ENCODE measurements around the gene ATG2A.
A peak's percentile ranks its signal among the peaks of the same experiment; 100 is the strongest.

Gene ATG2A

GRCh38 chr11:64896448-64897022 lies 20.5 kb downstream of the ATG2A start:
- no peak for TF ChIP-seq CTCF (IDR thresholded peaks at IDR 0.05; ENCODE audit: control extremely low read depth, extremely low read depth, low read depth, missing control alignments)
- no peak for DNase-seq (ENCODE audit: extremely low spot score)
- ChIA-PET POLR2A (no interaction called here), CTCF (interaction anchor here (1.0 to 31.5 kb wide), 3 partner anchors 9 to 42 kb away, joined by 4 to 1137 read pairs (median 25); partner anchors contain the start of gene CDC42BPG)

GRCh38 chr11:64894812-64895452 lies 22.1 kb downstream of the ATG2A start:
- no peak for TF ChIP-seq CTCF (IDR thresholded peaks at IDR 0.05; ENCODE audit: control extremely low read depth, extremely low read depth, low read depth, missing control alignments)
- DNase-seq (ENCODE audit: extremely low spot score), result no peak
- CTCF ChIA-PET, result interaction anchor here (0.8 to 31.5 kb wide), 10 partner anchors 7 to 110 kb away, joined by 3 to 1137 read pairs (median 8); partner anchors contain the start of genes CDC42BPG and EHD1
- POLR2A ChIA-PET, result no interaction called here

GRCh38 chr11:64894070-64894811 lies 22.8 kb downstream of the ATG2A start:
- ChIA-PET CTCF (interaction anchor here (0.7 to 31.5 kb wide), 16 partner anchors 9 to 228 kb away, joined by 3 to 1137 read pairs (median 4); partner anchors contain the start of genes CDC42BPG, EHD1, FAU and MEN1), POLR2A (no interaction called here)
- peak; percentile 91 for DNase-seq (ENCODE audit: extremely low spot score)
- TF ChIP-seq CTCF (IDR thresholded peaks at IDR 0.05; ENCODE audit: control extremely low read depth, extremely low read depth, low read depth, missing control alignments), result peak; percentile 97

GRCh38 chr11:64893194-64894069 lies 23.6 kb downstream of the ATG2A start:
- DNase-seq (ENCODE audit: extremely low spot score), result no peak
- ChIA-PET CTCF (interaction anchor here (0.7 to 31.5 kb wide), 15 partner anchors 8 to 228 kb away, joined by 3 to 1137 read pairs (median 3); partner anchors contain the start of genes CDC42BPG, EHD1, FAU and MEN1), POLR2A (no interaction called here)
- TF ChIP-seq CTCF (IDR thresholded peaks at IDR 0.05; ENCODE audit: control extremely low read depth, extremely low read depth, low read depth, missing control alignments), result no peak

- no peak for TF ChIP-seq CTCF (IDR thresholded peaks at IDR 0.05; ENCODE audit: control extremely low read depth, extremely low read depth, low read depth, missing control alignments)
Measured at GRCh38 chr11:64892838-64893193, 24.2 kb downstream of the ATG2A start.

More at GRCh38 chr11:64892838-64893193, 24.2 kb downstream of the ATG2A start:
- CTCF ChIA-PET, result interaction anchor here (1.5 to 31.5 kb wide), 5 partner anchors 8 to 45 kb away, joined by 3 to 1137 read pairs (median 28); partner anchors contain the start of genes CDC42BPG and EHD1
- POLR2A ChIA-PET, result interaction anchor here (0.9 kb wide), 1 partner anchor 16 kb away, joined by 3 read pairs; no protein-coding TSS in a partner anchor
- no peak for DNase-seq (ENCODE audit: extremely low spot score)

Measured in GM10248 (cell line).